GM18511 (cell line): ENCODE measurements around the gene SMAD7.

Experiments
- ATAC-seq: cut with Tn5 transposase; IDR thresholded peaks from one replicate; pipeline ENCODE4 v1.9.1; 2021; ENCODE audit warnings: mild to moderate bottlenecking, moderate library complexity; ENCODE audit not compliant: unreplicated experiment

Gene SMAD7

GRCh38 chr18:48932822-48933510 is 17.8 kb downstream of the SMAD7 start:
- ATAC-seq = no peak

- ATAC-seq = no peak
Observed at GRCh38 chr18:48932462-48932818, 18.3 kb downstream of the SMAD7 start.

GRCh38 chr18:48931680-48932461 is 18.9 kb downstream of the SMAD7 start:
- ATAC-seq = peak; percentile 30

GRCh38 chr18:48930926-48931325 is 19.8 kb downstream of the SMAD7 start:
- ATAC-seq = no peak

GRCh38 chr18:48929941-48930713 is 20.6 kb downstream of the SMAD7 start:
- ATAC-seq = no peak

- no peak for ATAC-seq
Observed at GRCh38 chr18:48929212-48929612, 21.6 kb downstream of the SMAD7 start.

- peak; percentile 79 for ATAC-seq
Observed at GRCh38 chr18:48928787-48929186, 22.0 kb downstream of the SMAD7 start.

- no peak for ATAC-seq
Observed at GRCh38 chr18:48927286-48928080, 23.3 kb downstream of the SMAD7 start.

GRCh38 chr18:48926420-48926857 is 24.3 kb downstream of the SMAD7 start:
- no peak for ATAC-seq

- ATAC-seq = no peak
Observed at GRCh38 chr18:48925491-48925780, 25.3 kb downstream of the SMAD7 start.

- ATAC-seq = no peak
Observed at GRCh38 chr18:48924630-48925490, 25.9 kb downstream of the SMAD7 start.

GRCh38 chr18:48923746-48924629 is 26.8 kb downstream of the SMAD7 start:
- no peak for ATAC-seq

GRCh38 chr18:48922801-48923730 is 27.7 kb downstream of the SMAD7 start:
- ATAC-seq = no peak

- no peak for ATAC-seq
Observed at GRCh38 chr18:48922226-48922800, 28.5 kb downstream of the SMAD7 start.

GRCh38 chr18:48921305-48922225 is 29.2 kb downstream of the SMAD7 start:
- no peak for ATAC-seq

- ATAC-seq = no peak
Observed at GRCh38 chr18:48920408-48921038, 30.2 kb downstream of the SMAD7 start.
